Loucy (cell line): ENCODE results near the gene TMEM14A.

Experiments used
- H2AFZ ChIP-seq: fragments of 200-600 bp; sonication (generic); 2 replicates; pipeline ENCODE4 v1.6.0; 2016; ENCODE audit warnings: antibody characterized with exemption, mild to moderate bottlenecking, low read length, moderate library complexity
- H3F3A ChIP-seq: fragments of 200-600 bp; 2 replicates; pipeline ENCODE4 v1.6.0; 2016; ENCODE audit warnings: antibody characterized with exemption, low read depth, mild to moderate bottlenecking
- H3K27me3 ChIP-seq: fragments of 200-600 bp; sonication (generic); 2 replicates; pipeline ENCODE4 v1.6.1; 2014; ENCODE audit warnings: low read length, mild to moderate bottlenecking; ENCODE audit not compliant: insufficient read depth, poor library complexity, severe bottlenecking
- H3K36me3 ChIP-seq: fragments of 200-600 bp; sonication (generic); 2 replicates; pipeline ENCODE4 v1.6.1; 2016; ENCODE audit warnings: low read length; ENCODE audit not compliant: insufficient read depth
- H3K4me1 ChIP-seq: fragments of 200-600 bp; sonication (generic); 2 replicates; pipeline ENCODE4 v1.5.1; 2014; ENCODE audit warnings: low read length, mild to moderate bottlenecking; ENCODE audit not compliant: insufficient read depth, poor library complexity, severe bottlenecking
- H3K4me2 ChIP-seq: fragments of 200-600 bp; sonication (generic); 2 replicates; pipeline ENCODE4 v1.6.0; 2014; ENCODE audit warnings: antibody characterized with exemption, low read length, low read depth, mild to moderate bottlenecking; ENCODE audit not compliant: poor library complexity, severe bottlenecking
- H3K4me3 ChIP-seq: fragments of 200-600 bp; sonication (generic); 2 replicates; pipeline ENCODE4 v1.5.1; 2014; ENCODE audit warnings: low read length, mild to moderate bottlenecking, mixed read lengths; ENCODE audit not compliant: poor library complexity, severe bottlenecking
- H3K79me2 ChIP-seq: fragments of 200-600 bp; sonication (generic); 2 replicates; pipeline ENCODE4 v1.6.1; 2014; ENCODE audit warnings: low read length; ENCODE audit not compliant: insufficient read depth
- H3K9ac ChIP-seq: fragments of 200-600 bp; sonication (generic); 2 replicates; pipeline ENCODE4 v1.6.0; 2014; ENCODE audit warnings: mild to moderate bottlenecking, low read depth, low read length, moderate library complexity; ENCODE audit not compliant: poor library complexity, severe bottlenecking
- H3K9me2 ChIP-seq: fragments of 200-600 bp; sonication (generic); replicated peaks from 2 replicates; pipeline ENCODE4 v1.6.1; 2016; ENCODE audit warnings: low read depth, low read length, mixed read lengths
- H3K9me3 ChIP-seq: fragments of 200-600 bp; sonication (generic); 2 replicates; pipeline ENCODE4 v1.6.1; 2014; ENCODE audit warnings: mild to moderate bottlenecking, antibody characterized with exemption, low read length, low read depth; ENCODE audit not compliant: insufficient read depth
- H4K20me1 ChIP-seq: fragments of 200-600 bp; sonication (generic); 2 replicates; pipeline ENCODE4 v1.6.0; 2014; ENCODE audit warnings: antibody characterized with exemption, low read length, mild to moderate bottlenecking; ENCODE audit not compliant: insufficient read depth, poor library complexity, severe bottlenecking
- CTCF ChIP-seq: fragments of 200-600 bp; sonication (generic); conservative IDR thresholded peaks from 2 replicates; pipeline ENCODE4 v1.5.1; 2014; ENCODE audit warnings: mild to moderate bottlenecking, antibody characterized with exemption, low read length
- EZH2phosphoT487 ChIP-seq: fragments of 200-600 bp; IDR thresholded peaks from 2 replicates; pipeline ENCODE4 v1.6.1; 2018; ENCODE audit warnings: antibody characterized with exemption, mild to moderate bottlenecking, moderate library complexity, borderline replicate concordance

Gene TMEM14A

DNA sequence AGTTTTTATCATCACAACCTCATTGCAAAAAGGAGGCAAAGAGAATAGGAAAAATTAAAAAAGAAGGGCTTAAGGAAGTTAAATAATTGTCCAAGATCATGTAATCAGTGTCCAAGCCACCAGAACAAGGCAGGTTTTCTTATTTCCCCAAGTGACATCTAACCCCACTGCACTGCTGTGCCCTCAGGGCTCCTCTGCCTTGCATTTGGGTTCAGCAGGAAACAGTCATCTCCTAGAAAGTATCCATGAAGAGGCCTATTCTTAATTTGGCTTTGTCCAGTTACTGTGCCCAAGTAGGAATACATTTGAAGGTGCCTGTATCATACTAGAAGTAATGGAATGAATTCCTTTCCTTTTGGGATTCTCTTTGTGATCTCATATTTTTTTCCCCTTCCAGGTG lies 10.5 kb downstream of the TMEM14A start:
- TF ChIP-seq EZH2phosphoT487 (no peak), CTCF (no peak)
- Histone ChIP-seq H2AFZ (no peak overlapping the region), H3K9ac (no peak overlapping the region), H3K9me3 (no peaks in the 10 kb centered on the region), H3K79me2 (no peaks in the 10 kb centered on the region), H3K27me3 (no peaks in the 10 kb centered on the region), H4K20me1 (no peaks in the 10 kb centered on the region), H3K4me3 (no peak overlapping the region), H3K9me2 (no peaks in the 10 kb centered on the region), H3K36me3 (peaks cover 17% of the 10 kb centered on the region; the same call in 1 of the 2 replicates), H3F3A (no peaks in the 10 kb centered on the region), H3K4me2 (no peak overlapping the region), H3K4me1 (peaks cover 8% of the 10 kb centered on the region)

- Histone ChIP-seq H3K4me3 (no peak overlapping the region), H3K36me3 (peaks cover 15% of the 10 kb centered on the region; the same call in 1 of the 2 replicates), H3K79me2 (no peaks in the 10 kb centered on the region), H4K20me1 (no peaks in the 10 kb centered on the region), H3K4me2 (no peak overlapping the region), H3K9me3 (no peaks in the 10 kb centered on the region), H3K9me2 (no peaks in the 10 kb centered on the region), H3K27me3 (no peaks in the 10 kb centered on the region), H2AFZ (no peak overlapping the region), H3K4me1 (no peaks in the 10 kb centered on the region), H3K9ac (no peak overlapping the region), H3F3A (no peaks in the 10 kb centered on the region)
- TF ChIP-seq EZH2phosphoT487 (no peak), CTCF (no peak)
Observed at GRCh38 chr6:52686878-52687699, 16.2 kb downstream of the TMEM14A start.

DNA sequence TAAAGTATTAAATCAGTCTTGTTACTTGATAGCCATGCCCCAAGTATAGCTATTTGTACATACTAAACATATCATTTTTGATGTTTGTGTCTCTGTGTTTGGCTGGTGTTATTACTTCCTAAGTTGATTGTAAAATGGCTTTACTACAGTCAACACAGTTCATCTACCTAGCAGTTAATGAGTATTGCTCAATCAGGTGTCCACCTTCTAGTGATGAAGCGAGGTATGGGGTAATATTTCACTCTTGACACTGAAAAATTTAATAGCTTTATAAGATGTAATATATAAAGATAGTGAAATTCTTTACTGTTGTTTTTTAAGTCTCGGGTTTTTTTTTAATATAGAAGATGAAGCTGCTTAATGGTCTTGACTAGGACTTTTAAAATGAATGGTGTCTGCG lies 18.9 kb downstream of the TMEM14A start:
- no peaks in the 10 kb centered on the region for H3K4me1 ChIP-seq
- TF ChIP-seq EZH2phosphoT487 = no peak
- TF ChIP-seq CTCF = no peak
- H4K20me1 ChIP-seq = no peaks in the 10 kb centered on the region
- no peaks in the 10 kb centered on the region for H3K79me2 ChIP-seq
- H3K9me2 ChIP-seq = no peaks in the 10 kb centered on the region
- no peaks in the 10 kb centered on the region for H3K27me3 ChIP-seq
- H3K9ac ChIP-seq = no peak overlapping the region
- no peak overlapping the region for H2AFZ ChIP-seq
- H3K4me2 ChIP-seq = no peak overlapping the region
- H3F3A ChIP-seq = no peaks in the 10 kb centered on the region
- H3K4me3 ChIP-seq = no peak overlapping the region
- H3K36me3 ChIP-seq = peaks cover 4% of the 10 kb centered on the region; the same call in 1 of the 2 replicates
- H3K9me3 ChIP-seq = no peaks in the 10 kb centered on the region
